Measurements from ENCODE around the gene TENM4.

DNA sequence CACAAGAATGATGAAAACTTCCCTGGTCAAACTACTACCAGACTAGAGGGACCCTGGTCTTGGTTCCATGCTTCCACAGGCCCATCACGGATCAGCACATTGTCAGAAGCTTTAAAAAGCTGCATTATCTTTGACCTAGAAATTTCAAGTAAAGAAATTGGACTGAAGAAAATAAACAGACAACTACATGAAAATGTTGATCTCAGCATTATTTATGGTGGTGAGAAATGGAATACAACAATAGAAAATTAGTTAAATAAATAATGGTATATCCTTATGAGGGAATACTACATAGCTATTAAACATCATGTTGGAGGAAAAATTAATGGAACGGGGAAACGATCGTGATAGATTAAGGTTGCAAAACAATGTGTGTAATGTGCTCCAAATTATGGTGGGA is 13.7 kb downstream of the TENM4 start:
- TF ChIP-seq, protein P1, sequence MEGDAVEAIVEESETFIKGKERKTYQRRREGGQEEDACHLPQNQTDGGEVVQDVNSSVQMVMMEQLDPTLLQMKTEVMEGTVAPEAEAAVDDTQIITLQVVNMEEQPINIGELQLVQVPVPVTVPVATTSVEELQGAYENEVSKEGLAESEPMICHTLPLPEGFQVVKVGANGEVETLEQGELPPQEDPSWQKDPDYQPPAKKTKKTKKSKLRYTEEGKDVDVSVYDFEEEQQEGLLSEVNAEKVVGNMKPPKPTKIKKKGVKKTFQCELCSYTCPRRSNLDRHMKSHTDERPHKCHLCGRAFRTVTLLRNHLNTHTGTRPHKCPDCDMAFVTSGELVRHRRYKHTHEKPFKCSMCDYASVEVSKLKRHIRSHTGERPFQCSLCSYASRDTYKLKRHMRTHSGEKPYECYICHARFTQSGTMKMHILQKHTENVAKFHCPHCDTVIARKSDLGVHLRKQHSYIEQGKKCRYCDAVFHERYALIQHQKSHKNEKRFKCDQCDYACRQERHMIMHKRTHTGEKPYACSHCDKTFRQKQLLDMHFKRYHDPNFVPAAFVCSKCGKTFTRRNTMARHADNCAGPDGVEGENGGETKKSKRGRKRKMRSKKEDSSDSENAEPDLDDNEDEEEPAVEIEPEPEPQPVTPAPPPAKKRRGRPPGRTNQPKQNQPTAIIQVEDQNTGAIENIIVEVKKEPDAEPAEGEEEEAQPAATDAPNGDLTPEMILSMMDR (IDR thresholded peaks at IDR 0.05) = no peak
- TF ChIP-seq TCF7L2 (IDR thresholded peaks at IDR 0.05; ENCODE audit: low read depth, low read length) = no peak
- TF ChIP-seq POLR2AphosphoS5 (IDR thresholded peaks at IDR 0.05; ENCODE audit: low read depth, low read length) = no peak
- TF ChIP-seq, protein P2, sequence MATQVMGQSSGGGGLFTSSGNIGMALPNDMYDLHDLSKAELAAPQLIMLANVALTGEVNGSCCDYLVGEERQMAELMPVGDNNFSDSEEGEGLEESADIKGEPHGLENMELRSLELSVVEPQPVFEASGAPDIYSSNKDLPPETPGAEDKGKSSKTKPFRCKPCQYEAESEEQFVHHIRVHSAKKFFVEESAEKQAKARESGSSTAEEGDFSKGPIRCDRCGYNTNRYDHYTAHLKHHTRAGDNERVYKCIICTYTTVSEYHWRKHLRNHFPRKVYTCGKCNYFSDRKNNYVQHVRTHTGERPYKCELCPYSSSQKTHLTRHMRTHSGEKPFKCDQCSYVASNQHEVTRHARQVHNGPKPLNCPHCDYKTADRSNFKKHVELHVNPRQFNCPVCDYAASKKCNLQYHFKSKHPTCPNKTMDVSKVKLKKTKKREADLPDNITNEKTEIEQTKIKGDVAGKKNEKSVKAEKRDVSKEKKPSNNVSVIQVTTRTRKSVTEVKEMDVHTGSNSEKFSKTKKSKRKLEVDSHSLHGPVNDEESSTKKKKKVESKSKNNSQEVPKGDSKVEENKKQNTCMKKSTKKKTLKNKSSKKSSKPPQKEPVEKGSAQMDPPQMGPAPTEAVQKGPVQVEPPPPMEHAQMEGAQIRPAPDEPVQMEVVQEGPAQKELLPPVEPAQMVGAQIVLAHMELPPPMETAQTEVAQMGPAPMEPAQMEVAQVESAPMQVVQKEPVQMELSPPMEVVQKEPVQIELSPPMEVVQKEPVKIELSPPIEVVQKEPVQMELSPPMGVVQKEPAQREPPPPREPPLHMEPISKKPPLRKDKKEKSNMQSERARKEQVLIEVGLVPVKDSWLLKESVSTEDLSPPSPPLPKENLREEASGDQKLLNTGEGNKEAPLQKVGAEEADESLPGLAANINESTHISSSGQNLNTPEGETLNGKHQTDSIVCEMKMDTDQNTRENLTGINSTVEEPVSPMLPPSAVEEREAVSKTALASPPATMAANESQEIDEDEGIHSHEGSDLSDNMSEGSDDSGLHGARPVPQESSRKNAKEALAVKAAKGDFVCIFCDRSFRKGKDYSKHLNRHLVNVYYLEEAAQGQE (IDR thresholded peaks at IDR 0.05; ENCODE audit: insufficient read depth in 1 of 2, low read depth in 2 of 2, low read length in 1 of 2) = no peak
- TF ChIP-seq SIN3A (IDR thresholded peaks at IDR 0.05; ENCODE audit: borderline replicate concordance, insufficient read depth, low read depth, low read length) = no peak
